Inflammatory macrophage treated with lipopolysaccharide for 1 hour (primary cell): ENCODE data around the gene CXCL17.
"Not testable (repeated sequence)": the region's sequence is repeated elsewhere in the genome, so short reads cannot be mapped to it uniquely, and the experiment has no call there.

Source experiments
- DNase-seq, 2 donors: peaks; one replicate each; pipeline ENCODE4 v3.0.0-alpha.2; 2020 to 2022

Gene CXCL17

GRCh38 chr19:42465827-42466280 is 23.1 kb upstream of the CXCL17 start:
- DNase-seq = no peak

- DNase-seq = no peak
Observed at GRCh38 chr19:42461700-42462324, 19.1 kb upstream of the CXCL17 start.

GRCh38 chr19:42461231-42461630 is 18.5 kb upstream of the CXCL17 start:
- DNase-seq = not testable (repeated sequence)

DNA sequence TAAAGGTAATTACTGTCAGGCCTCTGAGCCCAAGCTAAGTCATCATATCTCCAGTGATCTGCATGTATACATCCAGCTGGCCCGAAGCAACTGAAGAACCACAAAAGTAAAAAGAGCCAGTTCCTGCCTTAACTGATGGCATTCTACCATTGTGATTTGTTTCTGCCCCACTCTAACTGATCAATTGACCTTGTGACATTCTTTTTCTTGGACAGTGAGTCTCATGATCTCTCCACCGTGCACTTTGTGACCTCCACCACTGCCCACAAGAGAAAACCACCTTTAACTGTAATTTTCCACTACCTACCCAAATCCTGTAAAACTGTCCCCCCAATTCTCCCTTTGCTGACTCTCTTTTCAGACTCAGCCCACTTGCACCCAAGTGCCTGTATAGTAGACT is 17.2 kb upstream of the CXCL17 start:
- DNase-seq = no peak

- DNase-seq = peak; percentile 52 to 60
Observed at GRCh38 chr19:42455621-42456081, 12.9 kb upstream of the CXCL17 start.

DNA sequence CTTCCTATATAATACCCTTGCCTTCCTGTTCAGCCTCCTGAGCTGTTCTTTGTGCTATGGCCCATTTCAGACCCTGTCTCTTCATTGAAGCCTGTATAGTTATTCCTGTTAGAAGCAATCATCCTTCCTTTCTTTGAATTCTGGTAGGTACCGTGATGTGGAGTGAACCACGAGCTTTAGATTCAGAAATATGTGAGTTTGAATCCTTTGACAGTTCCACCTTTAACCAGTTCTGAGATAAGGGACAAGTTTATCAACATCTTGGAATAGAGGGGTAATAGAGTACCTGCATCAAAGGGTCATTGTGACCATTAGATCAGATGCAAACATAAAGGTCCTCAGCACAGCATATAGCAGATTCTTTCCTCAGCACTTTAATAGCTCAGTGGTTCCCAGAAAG is 12.3 kb upstream of the CXCL17 start:
- DNase-seq = no peak

GRCh38 chr19:42452590-42452989 is 9.8 kb upstream of the CXCL17 start:
- DNase-seq = no peak

DNA sequence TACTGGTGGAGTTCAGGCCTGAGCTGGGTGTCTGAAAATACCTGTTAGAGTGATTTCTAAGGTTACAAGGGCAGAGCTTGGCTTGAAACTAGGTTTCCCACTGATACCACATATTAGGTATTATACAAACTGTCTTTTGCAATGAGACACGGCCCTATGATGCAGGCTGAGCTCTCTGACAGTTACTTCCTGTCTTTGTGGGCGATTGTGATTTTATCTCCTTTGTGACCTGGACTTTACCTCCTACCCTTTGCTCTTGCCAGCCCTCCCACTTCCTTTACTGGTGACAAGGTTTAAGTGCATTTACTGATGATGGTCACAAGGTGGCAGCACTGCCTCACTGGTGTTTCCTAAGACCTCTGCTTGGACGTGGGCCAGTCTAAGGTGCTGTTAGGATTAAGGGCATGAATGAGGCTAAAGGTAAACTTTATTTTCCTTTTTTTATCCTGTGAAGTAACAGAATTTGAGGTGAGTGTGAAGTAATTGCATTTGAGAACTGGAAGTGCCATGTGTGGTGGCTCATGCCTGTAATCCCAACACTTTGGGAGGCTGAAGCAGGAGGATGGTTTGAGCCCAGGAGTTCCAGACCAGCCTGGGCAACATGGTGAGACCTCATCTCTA is 7.7 kb upstream of the CXCL17 start:
- DNase-seq = peak; percentile 76 to 88

GRCh38 chr19:42448306-42448705 is 5.6 kb upstream of the CXCL17 start:
- DNase-seq = not testable (repeated sequence)

DNA sequence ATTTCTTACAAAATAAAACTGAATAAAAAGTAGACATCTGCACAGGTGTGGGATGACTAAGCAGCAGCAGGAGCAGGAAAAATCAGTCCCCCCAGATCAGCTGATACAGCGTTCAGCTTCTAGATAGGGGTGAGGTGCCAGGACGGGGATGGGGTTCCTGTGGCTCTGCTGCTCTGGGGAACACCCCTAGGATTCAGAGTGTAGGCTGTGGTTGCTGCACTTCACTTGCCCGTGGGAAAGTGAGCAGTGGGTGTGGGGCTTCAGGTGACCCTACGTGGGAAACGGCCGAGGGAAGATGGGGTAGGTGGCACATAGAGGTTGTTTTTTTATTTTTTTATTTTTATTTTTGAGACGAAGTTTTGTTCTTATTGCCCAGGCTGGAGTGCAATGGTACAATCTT is 3.2 kb upstream of the CXCL17 start:
- no peak for DNase-seq

GRCh38 chr19:42443944-42444398 is 1.2 kb upstream of the CXCL17 start:
- no peak for DNase-seq

DNA sequence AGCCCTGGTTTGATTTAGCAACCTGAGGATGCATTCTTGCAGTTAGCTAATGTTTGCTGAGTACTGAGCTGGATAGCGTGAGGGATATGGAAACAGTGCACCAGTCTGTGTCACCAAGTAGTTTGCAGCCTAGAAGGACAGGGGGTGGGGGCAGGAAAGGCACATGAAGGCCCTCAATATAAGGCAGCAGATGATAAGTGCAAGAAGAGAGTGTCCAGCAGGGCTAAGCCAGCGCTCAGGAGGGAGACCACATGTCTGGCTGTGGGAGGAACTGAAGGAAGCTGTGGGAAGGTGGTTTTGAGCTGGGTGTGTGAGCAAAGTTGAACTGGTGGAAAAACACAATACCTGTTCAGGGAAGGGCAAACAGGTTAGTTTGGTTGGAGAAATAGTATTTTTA is 1.7 kb downstream of the CXCL17 start:
- peak; percentile 40 to 41 for DNase-seq

DNA sequence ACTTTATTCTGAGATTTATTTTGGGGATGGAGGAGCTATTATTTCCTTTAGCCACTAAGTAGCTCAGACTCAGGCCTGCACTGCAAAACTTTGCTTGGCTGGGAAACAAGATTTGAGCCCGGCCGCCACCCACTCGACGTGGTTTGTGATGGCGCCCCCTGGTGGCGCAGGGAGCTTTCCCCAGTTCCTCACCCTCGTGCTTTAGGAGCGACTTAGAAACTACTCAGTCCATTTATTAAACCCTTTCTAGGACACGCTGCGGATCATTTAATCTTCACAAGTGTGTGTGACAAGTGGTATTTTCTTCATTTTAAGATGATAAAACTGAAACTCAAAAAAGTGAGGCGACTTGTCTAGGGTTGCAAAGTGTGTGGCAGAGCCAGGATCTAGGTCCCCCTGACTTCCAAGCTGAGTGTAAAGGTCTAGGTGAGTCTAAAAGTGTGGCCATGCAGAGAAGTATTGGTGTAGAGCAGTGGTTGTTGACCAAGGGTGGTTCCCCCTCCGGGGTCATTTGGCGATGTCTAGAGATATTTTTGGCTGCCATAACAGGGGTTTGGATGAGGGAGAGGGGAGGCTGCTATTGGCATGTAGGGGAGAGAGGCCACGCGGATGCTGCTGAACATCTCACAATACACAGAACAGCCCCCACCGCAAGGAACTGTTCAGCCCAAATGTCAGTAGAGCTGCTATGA is 2.2 kb downstream of the CXCL17 start:
- DNase-seq = peak; percentile 52 to 94

DNA sequence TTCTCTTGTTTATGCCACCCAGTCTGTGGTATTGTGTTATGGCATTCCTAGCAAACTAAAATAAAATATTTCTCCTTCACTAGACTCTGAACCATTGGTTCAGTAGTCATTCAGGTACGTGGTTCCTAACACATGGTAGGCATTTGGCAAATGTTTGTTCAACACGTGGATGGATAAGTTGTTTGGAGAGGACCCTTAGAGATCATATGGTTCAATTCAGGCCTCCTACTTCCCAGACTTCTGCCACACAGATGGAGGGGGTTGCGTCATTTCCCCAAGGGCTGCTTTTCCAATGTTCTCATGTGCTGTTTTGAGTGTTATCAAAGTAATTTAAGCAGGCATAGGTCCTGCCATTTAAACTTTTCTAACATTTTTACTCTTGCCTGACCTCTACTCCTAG is 6.7 kb downstream of the CXCL17 start:
- DNase-seq = no peak

- DNase-seq = no peak
Observed at GRCh38 chr19:42435316-42435715, 7.4 kb downstream of the CXCL17 start.

DNA sequence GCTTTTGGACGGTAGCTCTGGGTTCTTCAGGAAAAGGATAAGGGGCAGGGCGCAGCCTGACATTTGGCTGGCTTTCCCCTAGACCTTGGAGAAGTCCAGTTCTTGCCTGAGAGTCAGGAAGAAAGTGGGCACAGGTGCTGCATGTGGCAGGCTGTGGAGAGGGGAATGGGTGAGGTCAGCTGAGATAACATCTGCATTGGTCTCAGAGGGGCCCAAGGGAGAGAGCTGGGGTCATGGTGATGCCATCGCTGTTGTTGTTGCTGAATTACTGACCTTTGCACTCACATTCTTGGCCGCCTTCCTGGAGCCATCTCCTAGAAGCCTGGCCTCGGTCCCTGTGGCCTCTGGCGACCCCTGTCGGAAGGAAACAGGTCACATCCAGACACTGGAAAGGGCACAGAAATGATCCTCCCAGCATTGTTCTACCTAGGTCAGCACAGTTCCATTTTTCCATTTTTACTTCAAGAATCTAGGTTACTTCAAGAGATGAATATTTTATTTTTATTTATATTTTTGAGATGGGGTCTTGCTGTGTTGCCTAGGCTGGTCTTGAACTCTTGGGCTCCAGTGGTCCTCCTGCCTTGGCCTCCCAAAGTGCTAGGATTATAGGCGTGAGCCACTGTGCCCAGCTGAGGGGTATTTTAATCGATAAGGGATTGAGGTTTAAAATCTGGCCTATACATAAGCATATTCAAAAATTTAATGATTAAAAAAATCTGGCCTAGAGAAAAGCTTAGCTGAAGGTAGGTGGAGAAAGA is 9.1 kb downstream of the CXCL17 start:
- peak; percentile 21 to 62 for DNase-seq

GRCh38 chr19:42431486-42431885 is 11.3 kb downstream of the CXCL17 start:
- DNase-seq = no peak

DNA sequence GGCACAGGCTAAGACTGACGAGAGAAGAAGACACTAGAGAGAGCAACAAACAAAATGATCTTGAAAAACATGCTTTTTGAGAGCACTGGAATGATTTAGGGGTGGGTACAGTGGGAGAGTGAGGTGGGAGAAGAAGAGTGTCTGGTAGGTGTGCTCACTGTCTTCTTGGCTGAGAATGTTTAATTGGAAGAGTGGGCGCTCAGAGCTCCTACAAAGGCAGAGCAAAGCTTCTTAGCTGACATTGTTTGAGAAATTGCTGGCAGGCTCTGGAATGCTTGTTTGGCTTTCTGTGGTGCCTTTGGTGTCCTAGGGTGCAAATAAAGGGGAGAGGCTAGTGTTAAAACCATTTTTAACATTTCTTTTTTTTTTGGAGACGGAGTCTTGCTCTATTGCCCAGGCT is 14.1 kb downstream of the CXCL17 start:
- no peak for DNase-seq

DNA sequence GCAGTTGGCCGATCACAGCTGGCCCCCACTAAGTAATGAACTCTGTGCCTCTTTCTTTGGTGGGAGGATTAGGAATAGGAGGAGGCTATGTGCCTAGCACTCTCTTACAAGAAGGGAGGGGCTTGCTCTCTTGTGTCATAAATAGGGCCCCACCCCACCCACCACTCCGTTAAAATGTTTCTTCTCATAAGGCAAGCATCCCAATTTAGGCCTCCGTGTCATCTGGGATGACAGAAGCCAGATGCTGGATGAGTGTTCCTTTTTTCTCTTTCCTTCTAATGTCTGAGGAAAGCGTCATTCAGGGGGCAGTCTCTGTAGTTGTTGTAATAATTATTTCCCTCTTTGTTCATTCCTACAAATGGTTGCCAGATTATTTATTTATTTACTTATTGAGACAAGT is 15.4 kb downstream of the CXCL17 start, which contains the start of gene LIPE:
TSS of gene LIPE (minus strand) at position 76 of the 400 bp plus-strand sequence. CDS start 239 bp downstream, outside the sequence.
- DNase-seq = peak in 1 of 2 donors; percentile 27

DNA sequence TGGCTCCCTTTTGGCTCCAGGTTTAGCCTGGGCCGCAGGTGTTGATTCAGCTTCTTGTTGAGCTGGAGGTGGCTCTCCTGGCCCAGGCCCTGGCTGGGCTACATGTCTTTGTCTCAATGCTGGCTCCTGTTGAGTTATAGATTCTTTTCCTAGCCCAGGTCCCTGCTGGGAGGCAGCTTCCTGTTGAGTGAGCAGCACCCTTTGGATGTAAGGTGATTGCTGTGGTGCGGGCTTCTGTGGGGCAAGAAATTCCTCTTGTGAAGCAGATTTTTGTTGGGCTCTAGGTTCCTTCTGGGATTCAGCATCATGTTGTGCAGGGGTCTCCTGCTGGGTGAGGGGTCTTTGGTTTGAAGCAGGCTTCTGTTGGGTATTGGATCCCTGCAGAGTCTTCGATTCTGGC is 16.1 kb downstream of the CXCL17 start:
- DNase-seq = no peak

GRCh38 chr19:42424712-42425131 is 18.0 kb downstream of the CXCL17 start:
- DNase-seq = no peak

DNA sequence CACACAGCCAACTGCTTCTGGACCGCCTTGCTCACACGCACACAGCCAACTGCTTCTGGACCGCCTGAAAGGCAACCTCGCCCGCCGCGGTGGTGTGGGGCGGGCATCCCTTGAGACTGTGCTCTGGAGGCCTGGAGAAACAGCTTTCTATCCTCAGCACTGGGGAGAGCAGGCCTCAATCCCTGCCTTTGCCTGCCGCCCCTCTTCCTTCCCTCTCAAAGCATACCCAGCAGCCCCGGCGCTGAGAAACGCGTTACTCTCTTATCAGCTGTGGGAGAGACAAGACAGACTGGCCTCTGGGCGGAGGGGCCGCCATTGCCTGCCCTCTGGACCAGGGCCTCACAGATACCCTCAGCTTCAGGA is 18.4 kb downstream of the CXCL17 start:
- DNase-seq = no peak
